ENCODE measurements around the gene FAM107B. TPM values are rescaled to one million over a fixed set of nuclear protein-coding genes. Genes with fewer than 3 reads are reported as not detected.

The FAM107B gene
- total and polyA plus RNA-seq, 2 donors (not counting 3 experiments of a cell fraction or from before 2014, with no cell fraction given) = 39.2 to 176 TPM

DNA sequence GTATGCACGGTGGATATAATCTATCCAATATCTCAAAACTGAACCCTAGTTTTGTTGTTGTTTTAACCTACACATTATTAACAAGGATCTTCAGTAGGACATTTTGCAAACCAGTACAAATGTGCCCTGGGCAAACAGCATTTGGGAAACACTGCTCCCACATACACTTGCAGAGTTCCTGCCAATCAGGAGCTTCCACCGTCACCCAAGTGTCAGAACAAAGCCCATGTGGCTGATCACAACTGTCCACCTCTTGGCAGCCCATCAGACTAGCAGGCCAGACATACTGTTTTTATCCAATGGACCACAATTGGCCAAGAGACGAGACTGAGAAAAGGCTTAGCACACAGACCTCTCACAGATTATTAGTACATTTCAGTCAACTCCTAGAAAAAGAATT is 200.4 kb downstream of the FAM107B start:
- H3K9ac ChIP-seq (replicated peaks; ENCODE audit: extremely low read depth, insufficient read depth, low read length) = peak overlapping the region; percentile 32
- FAIRE-seq (no peak), DNase-seq (ENCODE audit: low read depth, low spot score) (no peak)
- H3K4me3 ChIP-seq (replicated peaks in 1 of 3; ENCODE audit: insufficient read depth in 1 of 3, low read depth in 1 of 3, low read length in 3 of 3) = no peak overlapping the region
- H2AFZ ChIP-seq (ENCODE audit: low read depth, low read length) = no peak overlapping the region
- peaks cover 80% of the 10 kb centered on the region for H3K4me1 ChIP-seq (ENCODE audit: control insufficient read depth, extremely low read depth, insufficient read depth, low read length)
- peak overlapping the region; percentile 97 for H3K27ac ChIP-seq (ENCODE audit: insufficient read depth, low read depth, low read length)
- ChIA-PET CTCF (interaction anchor here (0.9 to 2.1 kb wide), 3 partner anchors 12 to 249 kb away, joined by 3 to 6 read pairs (median 3); no protein-coding TSS in a partner anchor), POLR2A (no interaction called here)
- BruUV-seq (replicated peaks) = no TSS peak
- dilution Hi-C loops (cut with MboI; ENCODE audit: extremely low pct_ligation_motif_present, low sequenced_read_pairs) = no loop called here
- H3K27me3 ChIP-seq (ENCODE audit: control insufficient read depth in 2 of 2, insufficient read depth in 2 of 2, low read length in 2 of 2) = no peaks in the 10 kb centered on the region
- peaks cover 0 to 2% of the 10 kb centered on the region in 2 experiments for H3K36me3 ChIP-seq (ENCODE audit: control insufficient read depth in 2 of 2, extremely low read depth in 1 of 2, insufficient read depth in 2 of 2, low read length in 2 of 2)
- TF ChIP-seq POLR2A (IDR thresholded peaks at IDR 0.05; ENCODE audit: low read depth, low read length) (no peak), EZH2 (IDR thresholded peaks at IDR 0.05; ENCODE audit: borderline replicate concordance, low read depth, low read length, severe bottlenecking) (no peak)
- TF ChIP-seq, protein P1, sequence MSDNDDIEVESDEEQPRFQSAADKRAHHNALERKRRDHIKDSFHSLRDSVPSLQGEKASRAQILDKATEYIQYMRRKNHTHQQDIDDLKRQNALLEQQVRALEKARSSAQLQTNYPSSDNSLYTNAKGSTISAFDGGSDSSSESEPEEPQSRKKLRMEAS (IDR thresholded peaks at IDR 0.05; ENCODE audit: insufficient read depth, insufficient read length) = no peak
- peak overlapping the region; percentile 2 for H3K4me2 ChIP-seq (ENCODE audit: insufficient read depth, low read length)
- intact Hi-C loops (cut with micrococcal nuclease) = no loop called here
- no peaks in the 10 kb centered on the region for H3K9me3 ChIP-seq (replicated peaks; ENCODE audit: control insufficient read depth, insufficient read depth, low read length)
- no peaks in the 10 kb centered on the region for H4K20me1 ChIP-seq (replicated peaks; ENCODE audit: control insufficient read depth, extremely low read depth, insufficient read depth, low read length)
- H3K79me2 ChIP-seq (ENCODE audit: control insufficient read depth, insufficient read depth, low read length) = peaks cover 82% of the 10 kb centered on the region
- no peaks in the 10 kb centered on the region for H3K9me1 ChIP-seq (replicated peaks; ENCODE audit: control insufficient read depth, extremely low read depth, insufficient read depth, low read length)

DNA sequence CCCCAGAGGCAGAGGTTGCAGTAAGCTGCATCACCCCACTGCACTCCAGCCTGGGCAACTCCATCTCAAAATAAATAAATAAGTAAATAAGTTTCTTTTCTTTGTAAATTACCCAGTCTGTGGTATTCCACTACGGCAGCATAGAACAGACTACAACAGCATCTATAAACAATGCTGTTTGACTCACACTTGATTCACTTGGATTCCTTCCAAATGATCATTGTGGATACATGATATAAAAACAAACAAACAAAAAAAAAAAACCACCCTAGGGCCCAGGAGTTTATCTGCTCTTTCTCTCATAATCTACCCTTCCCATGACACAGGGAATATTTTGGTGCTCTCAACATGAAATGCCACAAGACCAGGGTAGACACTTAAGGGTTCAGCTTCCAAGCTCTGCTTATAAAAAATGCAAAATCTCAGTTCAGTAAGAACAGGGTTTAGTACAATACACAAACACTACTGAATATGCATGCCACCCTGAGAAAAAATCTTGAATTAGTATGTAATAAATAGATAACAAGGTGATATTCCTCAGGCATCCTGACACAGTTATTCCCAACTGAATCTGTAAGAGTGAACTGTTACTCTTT is 200.9 kb downstream of the FAM107B start:
- no peaks in the 10 kb centered on the region for H4K20me1 ChIP-seq (replicated peaks; ENCODE audit: control insufficient read depth, extremely low read depth, insufficient read depth, low read length)
- DNase-seq (ENCODE audit: low read depth, low spot score) (peak; percentile 87), FAIRE-seq (peak; percentile 35)
- no peaks in the 10 kb centered on the region for H3K27me3 ChIP-seq (ENCODE audit: control insufficient read depth in 2 of 2, insufficient read depth in 2 of 2, low read length in 2 of 2)
- H3K4me3 ChIP-seq (replicated peaks in 1 of 3; ENCODE audit: insufficient read depth in 1 of 3, low read depth in 1 of 3, low read length in 3 of 3) = no peak overlapping the region
- H3K36me3 ChIP-seq (ENCODE audit: control insufficient read depth in 2 of 2, extremely low read depth in 1 of 2, insufficient read depth in 2 of 2, low read length in 2 of 2) = peaks cover 0 to 2% of the 10 kb centered on the region in 2 experiments
- peaks cover 88% of the 10 kb centered on the region for H3K79me2 ChIP-seq (ENCODE audit: control insufficient read depth, insufficient read depth, low read length)
- peaks cover 75% of the 10 kb centered on the region for H3K4me1 ChIP-seq (ENCODE audit: control insufficient read depth, extremely low read depth, insufficient read depth, low read length)
- dilution Hi-C loops (cut with MboI; ENCODE audit: extremely low pct_ligation_motif_present, low sequenced_read_pairs) (no loop called here), intact Hi-C loops (cut with micrococcal nuclease) (loop anchor here (1.0 kb wide), 1 partner anchor 15 kb away; no protein-coding TSS in a partner anchor)
- TF ChIP-seq EZH2 (IDR thresholded peaks at IDR 0.05; ENCODE audit: borderline replicate concordance, low read depth, low read length, severe bottlenecking) (no peak), POLR2A (IDR thresholded peaks at IDR 0.05; ENCODE audit: low read depth, low read length) (no peak), JUN (IDR thresholded peaks at IDR 0.05; ENCODE audit: borderline replicate concordance, insufficient read depth, insufficient read length, low read depth) (peak; percentile 63), GATA2 (IDR thresholded peaks at IDR 0.05; ENCODE audit: insufficient read depth, insufficient read length, low read depth, low read length) (no peak), FOS (IDR thresholded peaks at IDR 0.05; ENCODE audit: borderline replicate concordance, insufficient read depth, low read length) (peak; percentile 78), MYC (IDR thresholded peaks at IDR 0.05; ENCODE audit: low read depth, low read length) (no peak), POLR2AphosphoS5 (IDR thresholded peaks at IDR 0.05; ENCODE audit: insufficient read depth, low read depth, low read length) (no peak)
- TF ChIP-seq, protein P1 (IDR thresholded peaks at IDR 0.05; ENCODE audit: insufficient read depth, insufficient read length) = no peak
- TF ChIP-seq, protein P2, sequence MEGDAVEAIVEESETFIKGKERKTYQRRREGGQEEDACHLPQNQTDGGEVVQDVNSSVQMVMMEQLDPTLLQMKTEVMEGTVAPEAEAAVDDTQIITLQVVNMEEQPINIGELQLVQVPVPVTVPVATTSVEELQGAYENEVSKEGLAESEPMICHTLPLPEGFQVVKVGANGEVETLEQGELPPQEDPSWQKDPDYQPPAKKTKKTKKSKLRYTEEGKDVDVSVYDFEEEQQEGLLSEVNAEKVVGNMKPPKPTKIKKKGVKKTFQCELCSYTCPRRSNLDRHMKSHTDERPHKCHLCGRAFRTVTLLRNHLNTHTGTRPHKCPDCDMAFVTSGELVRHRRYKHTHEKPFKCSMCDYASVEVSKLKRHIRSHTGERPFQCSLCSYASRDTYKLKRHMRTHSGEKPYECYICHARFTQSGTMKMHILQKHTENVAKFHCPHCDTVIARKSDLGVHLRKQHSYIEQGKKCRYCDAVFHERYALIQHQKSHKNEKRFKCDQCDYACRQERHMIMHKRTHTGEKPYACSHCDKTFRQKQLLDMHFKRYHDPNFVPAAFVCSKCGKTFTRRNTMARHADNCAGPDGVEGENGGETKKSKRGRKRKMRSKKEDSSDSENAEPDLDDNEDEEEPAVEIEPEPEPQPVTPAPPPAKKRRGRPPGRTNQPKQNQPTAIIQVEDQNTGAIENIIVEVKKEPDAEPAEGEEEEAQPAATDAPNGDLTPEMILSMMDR (IDR thresholded peaks at IDR 0.05; ENCODE audit: extremely low read depth in 1 of 2, insufficient read depth in 1 of 2, low read depth in 1 of 2, low read length in 2 of 2) = no peak
- peak overlapping the region; percentile 97 for H3K27ac ChIP-seq (ENCODE audit: insufficient read depth, low read depth, low read length)
- H2AFZ ChIP-seq (ENCODE audit: low read depth, low read length) = no peak overlapping the region
- no peaks in the 10 kb centered on the region for H3K9me1 ChIP-seq (replicated peaks; ENCODE audit: control insufficient read depth, extremely low read depth, insufficient read depth, low read length)
- ChIA-PET POLR2A (no interaction called here), CTCF (interaction anchor here (1.4 to 2.1 kb wide), 2 partner anchors 20 to 250 kb away, joined by 3 to 6 read pairs; no protein-coding TSS in a partner anchor)
- no TSS peak for BruUV-seq (replicated peaks)
- no peaks in the 10 kb centered on the region for H3K9me3 ChIP-seq (replicated peaks; ENCODE audit: control insufficient read depth, insufficient read depth, low read length)
- peak overlapping the region; percentile 2 for H3K4me2 ChIP-seq (ENCODE audit: insufficient read depth, low read length)
- peak overlapping the region; percentile 32 for H3K9ac ChIP-seq (replicated peaks; ENCODE audit: extremely low read depth, insufficient read depth, low read length)

Measured in endothelial cell of umbilical vein (primary cell).